GM18511 (cell line): Measurements from ENCODE around the gene ZBTB7A.

Experiments used
- ATAC-seq: cut with Tn5 transposase; IDR thresholded peaks from one replicate; pipeline ENCODE4 v1.9.1; 2021; ENCODE audit warnings: mild to moderate bottlenecking, moderate library complexity; ENCODE audit not compliant: unreplicated experiment

The ZBTB7A gene

GRCh38 chr19:4069331-4069959 is 2.7 kb upstream of the ZBTB7A start:
- ATAC-seq = no peak

GRCh38 chr19:4068047-4068966 is 1.6 kb upstream of the ZBTB7A start:
- ATAC-seq = no peak

GRCh38 chr19:4067396-4068046 is 822 bp upstream of the ZBTB7A start:
- no peak for ATAC-seq

GRCh38 chr19:4066176-4066606 is 508 bp downstream of the ZBTB7A start:
- no peak for ATAC-seq

GRCh38 chr19:4065430-4066175 is 1.1 kb downstream of the ZBTB7A start:
- peak; percentile 76 for ATAC-seq

GRCh38 chr19:4064496-4065260 is 2.0 kb downstream of the ZBTB7A start:
- ATAC-seq = peak; percentile 15

- ATAC-seq = no peak
Measured at GRCh38 chr19:4064149-4064495, 2.6 kb downstream of the ZBTB7A start.

- no peak for ATAC-seq
Measured at GRCh38 chr19:4063369-4064148, 3.1 kb downstream of the ZBTB7A start.

- ATAC-seq = no peak
Measured at GRCh38 chr19:4062419-4063368, 4.0 kb downstream of the ZBTB7A start.

- ATAC-seq = no peak
Measured at GRCh38 chr19:4061683-4062418, 4.8 kb downstream of the ZBTB7A start.

- no peak for ATAC-seq
Measured at GRCh38 chr19:4061178-4061682, 5.5 kb downstream of the ZBTB7A start.

- no peak for ATAC-seq
Measured at GRCh38 chr19:4060621-4061177, 6.0 kb downstream of the ZBTB7A start.

- no peak for ATAC-seq
Measured at GRCh38 chr19:4059891-4060620, 6.6 kb downstream of the ZBTB7A start.

GRCh38 chr19:4059453-4059871 is 7.2 kb downstream of the ZBTB7A start:
- no peak for ATAC-seq

GRCh38 chr19:4058693-4059452 is 7.8 kb downstream of the ZBTB7A start:
- ATAC-seq = no peak
